ENCODE data around the gene ADCY5. TPM values are rescaled to one million over a fixed set of nuclear protein-coding genes. Genes with fewer than 3 reads are reported as not detected.

ADCY5 gene
- polyA plus RNA-seq, 1 experiment, result 0.21 TPM

- Histone ChIP-seq H3K4me3 (ENCODE audit: low read depth, low read length) (no peak overlapping the region), H3K27me3 (ENCODE audit: control insufficient read depth, insufficient read depth, low read length) (peaks cover 31% of the 10 kb centered on the region), H3K36me3 (ENCODE audit: control insufficient read depth, insufficient read depth, low read length) (no peaks in the 10 kb centered on the region)
- TF ChIP-seq CTCF (IDR thresholded peaks at IDR 0.05; ENCODE audit: insufficient read depth, low read depth, low read length), result no peak
- no peak for DNase-seq (ENCODE audit: low read depth)
- ChIA-PET POLR2A (no interaction called here), CTCF (interaction anchor here (0.5 to 3.7 kb wide), 7 partner anchors 8 to 598 kb away, joined by 3 to 26 read pairs (median 3); no protein-coding TSS in a partner anchor)
Observed at GRCh38 chr3:123320221-123320620, 128.7 kb downstream of the ADCY5 start.

- no peak overlapping the region for H3K4me3 ChIP-seq (ENCODE audit: low read depth, low read length)
- H3K27me3 ChIP-seq (ENCODE audit: control insufficient read depth, insufficient read depth, low read length), result peaks cover 32% of the 10 kb centered on the region
- H3K36me3 ChIP-seq (ENCODE audit: control insufficient read depth, insufficient read depth, low read length), result no peaks in the 10 kb centered on the region
- TF ChIP-seq CTCF (IDR thresholded peaks at IDR 0.05; ENCODE audit: insufficient read depth, low read depth, low read length), result no peak
- ChIA-PET POLR2A (no interaction called here), CTCF (interaction anchor here (0.8 to 3.7 kb wide), 3 partner anchors 9 to 239 kb away, joined by 3 to 17 read pairs (median 14); no protein-coding TSS in a partner anchor)
- no peak for DNase-seq (ENCODE audit: low read depth)
Observed at GRCh38 chr3:123319760-123320159, 129.1 kb downstream of the ADCY5 start.

- Histone ChIP-seq H3K36me3 (ENCODE audit: control insufficient read depth, insufficient read depth, low read length) (no peaks in the 10 kb centered on the region), H3K27me3 (ENCODE audit: control insufficient read depth, insufficient read depth, low read length) (peaks cover 42% of the 10 kb centered on the region), H3K4me3 (ENCODE audit: low read depth, low read length) (no peak overlapping the region)
- CTCF ChIA-PET, result interaction anchor here (0.8 to 2.7 kb wide), 3 partner anchors 10 to 240 kb away, joined by 3 to 17 read pairs (median 3); no protein-coding TSS in a partner anchor
- POLR2A ChIA-PET, result no interaction called here
- no peak for DNase-seq (ENCODE audit: low read depth)
- TF ChIP-seq CTCF (IDR thresholded peaks at IDR 0.05; ENCODE audit: insufficient read depth, low read depth, low read length), result no peak
Observed at GRCh38 chr3:123318374-123318773, 130.5 kb downstream of the ADCY5 start.

GRCh38 chr3:123317716-123318115, 131.2 kb downstream of the ADCY5 start:
- CTCF ChIA-PET, result interaction anchor here (0.8 to 2.7 kb wide), 2 partner anchors 11 to 241 kb away, joined by 3 to 17 read pairs; no protein-coding TSS in a partner anchor
- Histone ChIP-seq H3K36me3 (ENCODE audit: control insufficient read depth, insufficient read depth, low read length) (no peaks in the 10 kb centered on the region), H3K4me3 (ENCODE audit: low read depth, low read length) (no peak overlapping the region), H3K27me3 (ENCODE audit: control insufficient read depth, insufficient read depth, low read length) (peaks cover 48% of the 10 kb centered on the region)
- POLR2A ChIA-PET, result no interaction called here
- TF ChIP-seq CTCF (IDR thresholded peaks at IDR 0.05; ENCODE audit: insufficient read depth, low read depth, low read length), result no peak
- no peak for DNase-seq (ENCODE audit: low read depth)

- ChIA-PET POLR2A (no interaction called here), CTCF (interaction anchor here (0.6 kb wide), 1 partner anchor 11 kb away, joined by 4 read pairs; no protein-coding TSS in a partner anchor)
- Histone ChIP-seq H3K36me3 (ENCODE audit: control insufficient read depth, insufficient read depth, low read length) (no peaks in the 10 kb centered on the region), H3K4me3 (ENCODE audit: low read depth, low read length) (no peak overlapping the region), H3K27me3 (ENCODE audit: control insufficient read depth, insufficient read depth, low read length) (peaks cover 34% of the 10 kb centered on the region)
- no peak for TF ChIP-seq CTCF (IDR thresholded peaks at IDR 0.05; ENCODE audit: insufficient read depth, low read depth, low read length)
- DNase-seq (ENCODE audit: low read depth), result no peak
Observed at GRCh38 chr3:123315271-123315595, 133.7 kb downstream of the ADCY5 start.
